BLaER1 (cell line): Measurements from ENCODE around the gene SLC35F1.
A peak's percentile ranks its signal among the peaks of the same experiment; 100 is the strongest.

ENCODE experiments used
- H3K27ac ChIP-seq: shearing (Covaris generic); formaldehyde crosslinking; 2 replicates; pipeline ENCODE4 v1.8.1; 2022
- H3K27me3 ChIP-seq: shearing (Covaris generic); formaldehyde crosslinking; 2 replicates; pipeline ENCODE4 v1.8.1; 2022
- H3K36me3 ChIP-seq: shearing (Covaris generic); formaldehyde crosslinking; 2 replicates; pipeline ENCODE4 v1.8.1; 2022
- H3K4me1 ChIP-seq: shearing (Covaris generic); formaldehyde crosslinking; 2 replicates; pipeline ENCODE4 v1.8.1; 2022
- H3K4me2 ChIP-seq: shearing (Covaris generic); formaldehyde crosslinking; 2 replicates; pipeline ENCODE4 v1.8.1; 2022
- H3K4me3 ChIP-seq: shearing (Covaris generic); formaldehyde crosslinking; 2 replicates; pipeline ENCODE4 v1.8.1; 2022
- H3K9ac ChIP-seq: shearing (Covaris generic); formaldehyde crosslinking; 2 replicates; pipeline ENCODE4 v1.8.1; 2022
- H3K9me3 ChIP-seq: shearing (Covaris generic); formaldehyde crosslinking; 2 replicates; pipeline ENCODE4 v1.8.1; 2022
- H4K20me1 ChIP-seq: shearing (Covaris generic); formaldehyde crosslinking; 2 replicates; pipeline ENCODE4 v1.8.1; 2022
- Cebpa-rat ChIP-seq: shearing (Covaris generic); IDR thresholded peaks from 2 replicates; pipeline ENCODE4 v1.8.1; 2022

SLC35F1 gene

GRCh38 chr6:117976030-117976651 is 69.1 kb downstream of the SLC35F1 start:
- Histone ChIP-seq H3K4me1 (no peaks in the 10 kb centered on the region), H3K36me3 (no peaks in the 10 kb centered on the region), H4K20me1 (no peaks in the 10 kb centered on the region), H3K9me3 (peaks cover 15% of the 10 kb centered on the region), H3K4me2 (no peak overlapping the region), H3K9ac (no peak overlapping the region), H3K4me3 (no peak overlapping the region), H3K27ac (no peak overlapping the region), H3K27me3 (no peaks in the 10 kb centered on the region)
- TF ChIP-seq Cebpa-rat, result no peak

DNA sequence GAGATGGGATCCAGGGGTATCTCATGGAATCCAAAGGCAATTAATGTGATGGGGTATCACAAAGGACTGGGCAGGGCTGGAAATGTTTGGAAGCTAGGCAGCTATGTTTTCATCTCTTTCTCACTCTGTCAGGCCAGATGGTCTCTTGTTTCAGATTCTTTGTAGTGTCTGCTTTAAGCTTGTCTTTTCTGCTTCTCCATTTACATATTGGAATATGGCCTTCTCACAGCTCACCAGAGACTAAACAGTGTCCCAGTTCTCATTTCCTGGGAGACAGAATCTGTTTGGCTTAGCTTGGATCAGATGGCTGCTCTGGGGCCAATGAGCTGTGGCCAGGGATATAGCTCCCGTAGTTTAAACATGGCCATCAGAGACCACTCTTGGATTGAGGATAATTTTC is 78.9 kb downstream of the SLC35F1 start:
- no peaks in the 10 kb centered on the region for H3K9me3 ChIP-seq
- H4K20me1 ChIP-seq, result no peaks in the 10 kb centered on the region
- no peaks in the 10 kb centered on the region for H3K36me3 ChIP-seq
- H3K4me3 ChIP-seq, result no peak overlapping the region
- no peak for TF ChIP-seq Cebpa-rat
- H3K27me3 ChIP-seq, result no peaks in the 10 kb centered on the region
- no peak overlapping the region for H3K9ac ChIP-seq
- H3K4me1 ChIP-seq, result no peaks in the 10 kb centered on the region
- H3K4me2 ChIP-seq, result no peak overlapping the region
- no peak overlapping the region for H3K27ac ChIP-seq

- TF ChIP-seq Cebpa-rat, result no peak
- H3K27me3 ChIP-seq, result no peaks in the 10 kb centered on the region
Observed at GRCh38 chr6:117986396-117986795, 79.3 kb downstream of the SLC35F1 start.

DNA sequence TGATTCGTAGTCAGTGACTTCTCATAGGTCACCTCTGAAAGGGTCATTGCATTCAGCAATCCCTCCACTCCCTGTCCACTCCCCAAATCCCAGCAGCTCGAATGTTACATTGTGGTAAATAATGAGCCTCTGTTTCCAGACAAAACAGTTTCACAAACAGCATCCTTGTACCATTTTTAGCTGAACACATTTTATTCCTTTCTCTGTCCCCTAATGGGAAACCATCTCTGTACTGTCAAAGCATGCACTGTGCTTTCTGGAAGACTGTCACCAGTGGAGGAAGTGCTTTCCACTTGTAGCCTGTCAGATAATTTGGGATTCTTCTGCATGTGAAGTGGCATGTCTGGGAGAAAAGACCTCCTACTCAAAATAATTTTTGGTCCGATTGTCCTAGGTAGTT is 82.0 kb downstream of the SLC35F1 start:
- H3K9me3 ChIP-seq, result no peaks in the 10 kb centered on the region
- peaks cover 18% of the 10 kb centered on the region for H3K4me1 ChIP-seq
- H3K27me3 ChIP-seq, result no peaks in the 10 kb centered on the region
- H4K20me1 ChIP-seq, result no peaks in the 10 kb centered on the region
- TF ChIP-seq Cebpa-rat, result no peak
- H3K27ac ChIP-seq, result no peak overlapping the region
- H3K4me3 ChIP-seq, result no peak overlapping the region
- no peak overlapping the region for H3K9ac ChIP-seq
- no peaks in the 10 kb centered on the region for H3K36me3 ChIP-seq
- H3K4me2 ChIP-seq, result no peak overlapping the region

More at GRCh38 chr6:117986396-117986795, 79.3 kb downstream of the SLC35F1 start:
- Histone ChIP-seq H3K4me3 (no peak overlapping the region), H3K9ac (no peak overlapping the region), H3K27ac (no peak overlapping the region), H3K36me3 (no peaks in the 10 kb centered on the region), H3K9me3 (no peaks in the 10 kb centered on the region), H4K20me1 (no peaks in the 10 kb centered on the region), H3K4me1 (no peaks in the 10 kb centered on the region), H3K4me2 (no peak overlapping the region)

DNA sequence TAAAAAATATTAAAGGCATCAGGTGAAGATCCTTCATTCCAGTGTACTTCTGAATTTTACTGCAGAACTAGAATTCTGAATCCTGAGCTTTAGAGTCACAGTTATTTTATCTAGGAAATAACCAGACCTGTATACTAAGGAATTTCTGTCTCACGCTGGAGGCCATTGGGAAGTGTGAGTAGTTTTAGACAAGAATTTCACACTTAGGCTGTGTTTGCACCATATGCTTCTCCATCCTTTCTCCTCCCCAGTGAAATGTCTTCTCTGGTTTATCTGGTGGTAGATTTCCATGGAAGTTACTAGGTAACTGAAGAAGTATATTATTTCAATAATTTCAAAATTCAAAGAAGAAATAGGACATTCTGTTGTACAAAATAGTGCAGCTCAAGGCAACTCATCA is 83.1 kb downstream of the SLC35F1 start:
- Histone ChIP-seq H3K9ac (no peak overlapping the region), H4K20me1 (no peaks in the 10 kb centered on the region), H3K27me3 (no peaks in the 10 kb centered on the region), H3K4me3 (no peak overlapping the region), H3K27ac (no peak overlapping the region), H3K4me1 (peaks cover 22% of the 10 kb centered on the region), H3K4me2 (no peak overlapping the region), H3K36me3 (no peaks in the 10 kb centered on the region), H3K9me3 (no peaks in the 10 kb centered on the region)
- TF ChIP-seq Cebpa-rat, result no peak

GRCh38 chr6:117992856-117993255 is 85.8 kb downstream of the SLC35F1 start:
- Histone ChIP-seq H3K27ac (peak overlapping the region; percentile 23; the same call in 1 of the 2 replicates), H3K9ac (no peak overlapping the region), H3K4me3 (no peak overlapping the region), H3K9me3 (peaks cover 4% of the 10 kb centered on the region; the same call in 1 of the 2 replicates), H3K4me1 (peaks cover 22% of the 10 kb centered on the region), H3K36me3 (no peaks in the 10 kb centered on the region), H4K20me1 (no peaks in the 10 kb centered on the region), H3K4me2 (peak overlapping the region; percentile 66), H3K27me3 (no peaks in the 10 kb centered on the region)
- no peak for TF ChIP-seq Cebpa-rat

DNA sequence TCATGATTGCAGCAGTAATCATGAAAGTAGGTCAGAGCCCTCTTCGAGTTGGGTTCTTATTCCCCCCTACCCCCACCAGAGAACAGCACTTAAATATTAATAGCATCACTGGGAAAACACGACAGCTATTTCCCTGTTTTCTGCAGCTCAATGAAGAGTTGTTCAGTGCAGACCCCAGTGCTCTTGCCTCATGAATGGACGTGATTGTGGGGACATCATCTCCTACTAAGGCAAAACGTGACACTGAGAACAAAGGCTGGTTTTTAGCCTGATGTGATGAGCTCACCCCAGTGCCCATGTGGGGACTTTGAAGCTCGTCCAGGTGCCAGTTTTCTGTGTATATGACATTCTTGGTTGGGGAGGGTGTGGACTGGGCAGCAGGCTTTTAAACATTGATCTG is 105.9 kb downstream of the SLC35F1 start:
- Histone ChIP-seq H3K27me3 (no peaks in the 10 kb centered on the region), H4K20me1 (no peaks in the 10 kb centered on the region), H3K36me3 (no peaks in the 10 kb centered on the region), H3K4me3 (no peak overlapping the region), H3K4me2 (no peak overlapping the region), H3K27ac (no peak overlapping the region), H3K4me1 (no peaks in the 10 kb centered on the region), H3K9me3 (no peaks in the 10 kb centered on the region; the same call in 1 of the 2 replicates), H3K9ac (no peak overlapping the region)
- no peak for TF ChIP-seq Cebpa-rat

- H3K27ac ChIP-seq, result no peak overlapping the region
- no peaks in the 10 kb centered on the region for H3K4me1 ChIP-seq
- no peak for TF ChIP-seq Cebpa-rat
- no peaks in the 10 kb centered on the region for H4K20me1 ChIP-seq
- H3K4me3 ChIP-seq, result no peak overlapping the region
- H3K9me3 ChIP-seq, result no peaks in the 10 kb centered on the region
- H3K27me3 ChIP-seq, result no peaks in the 10 kb centered on the region
- H3K36me3 ChIP-seq, result no peaks in the 10 kb centered on the region
- H3K9ac ChIP-seq, result no peak overlapping the region
- no peak overlapping the region for H3K4me2 ChIP-seq
Observed at GRCh38 chr6:118016532-118016931, 109.5 kb downstream of the SLC35F1 start.

GRCh38 chr6:118017301-118017848 is 110.3 kb downstream of the SLC35F1 start:
- no peak for TF ChIP-seq Cebpa-rat
- H4K20me1 ChIP-seq, result no peaks in the 10 kb centered on the region
- no peak overlapping the region for H3K27ac ChIP-seq
- H3K4me3 ChIP-seq, result no peak overlapping the region
- no peaks in the 10 kb centered on the region for H3K27me3 ChIP-seq
- no peak overlapping the region for H3K9ac ChIP-seq
- H3K4me2 ChIP-seq, result no peak overlapping the region
- no peaks in the 10 kb centered on the region for H3K36me3 ChIP-seq
- H3K4me1 ChIP-seq, result no peaks in the 10 kb centered on the region
- H3K9me3 ChIP-seq, result no peaks in the 10 kb centered on the region

GRCh38 chr6:118023771-118024170 is 116.7 kb downstream of the SLC35F1 start:
- no peaks in the 10 kb centered on the region for H3K27me3 ChIP-seq
- H3K4me3 ChIP-seq, result no peak overlapping the region
- no peak overlapping the region for H3K4me2 ChIP-seq
- TF ChIP-seq Cebpa-rat, result no peak
- no peaks in the 10 kb centered on the region for H3K9me3 ChIP-seq
- no peaks in the 10 kb centered on the region for H4K20me1 ChIP-seq
- no peaks in the 10 kb centered on the region for H3K4me1 ChIP-seq
- H3K9ac ChIP-seq, result no peak overlapping the region
- no peaks in the 10 kb centered on the region for H3K36me3 ChIP-seq
- no peak overlapping the region for H3K27ac ChIP-seq
